Measurements from ENCODE around the gene NPIPB8.
"Not testable (repeated sequence)": the region's sequence is repeated elsewhere in the genome, so short reads cannot be mapped to it uniquely, and the experiment has no call there.

Gene NPIPB8

GRCh38 chr16:28603381-28604185 lies 34.3 kb upstream of the NPIPB8 start:
- DNase-seq (ENCODE audit: low read depth) = no peak
- TF ChIP-seq CTCF (conservative IDR thresholded peaks at IDR 0.05; ENCODE audit: low read depth, low read length) = no peak
- H3K4me3 ChIP-seq (ENCODE audit: low read depth, low read length) = no peak overlapping the region

GRCh38 chr16:28604186-28604565 lies 33.7 kb upstream of the NPIPB8 start:
- TF ChIP-seq CTCF (conservative IDR thresholded peaks at IDR 0.05; ENCODE audit: low read depth, low read length) = no peak
- DNase-seq (ENCODE audit: low read depth) = no peak
- no peak overlapping the region for H3K4me3 ChIP-seq (ENCODE audit: low read depth, low read length)

GRCh38 chr16:28606291-28607115 lies 31.4 kb upstream of the NPIPB8 start:
- H3K4me3 ChIP-seq (ENCODE audit: low read depth, low read length) = no peak overlapping the region
- DNase-seq (ENCODE audit: low read depth) = no peak
- TF ChIP-seq CTCF (conservative IDR thresholded peaks at IDR 0.05; ENCODE audit: low read depth, low read length) = no peak

GRCh38 chr16:28607116-28607623 lies 30.7 kb upstream of the NPIPB8 start:
- TF ChIP-seq CTCF (conservative IDR thresholded peaks at IDR 0.05; ENCODE audit: low read depth, low read length) = no peak
- no peak overlapping the region for H3K4me3 ChIP-seq (ENCODE audit: low read depth, low read length)
- DNase-seq (ENCODE audit: low read depth) = no peak

GRCh38 chr16:28607681-28608495 lies 30.0 kb upstream of the NPIPB8 start:
- H3K4me3 ChIP-seq (ENCODE audit: low read depth, low read length); DNase-seq (ENCODE audit: low read depth): not testable (repeated sequence)

- DNase-seq (ENCODE audit: low read depth); H3K4me3 ChIP-seq (ENCODE audit: low read depth, low read length): not testable (repeated sequence)
These were observed 29.4 kb upstream of the NPIPB8 start for GRCh38 chr16:28608496-28608808.

- not testable (repeated sequence) for H3K4me3 ChIP-seq (ENCODE audit: low read depth, low read length)
- peak; percentile 11 for DNase-seq (ENCODE audit: low read depth)
These were observed 28.8 kb upstream of the NPIPB8 start for GRCh38 chr16:28608867-28609596.

Data from choroid plexus epithelial cell (primary cell).